ENCODE results near the gene ZFAND2B. TPM values are rescaled to one million over a fixed set of nuclear protein-coding genes. Genes with fewer than 3 reads are reported as not detected.

ZFAND2B gene
- total RNA-seq, 1 experiment from 2014 or later: 21.5 TPM

- peak; percentile 93 for DNase-seq (ENCODE audit: extremely low read depth, low read depth)
Observed at GRCh38 chr2:219218732-219219701, 12.4 kb downstream of the ZFAND2B start, which contains the start of gene ABCB6. TSS of gene ABCB6 (minus strand) at chr2:219218958. CDS start at chr2:219218673, 285 bp downstream.

- DNase-seq (ENCODE audit: extremely low read depth, low read depth): no peak
Observed at GRCh38 chr2:219219784-219220532, 13.4 kb downstream of the ZFAND2B start.

- DNase-seq (ENCODE audit: extremely low read depth, low read depth): no peak
Observed at GRCh38 chr2:219220652-219221402, 14.2 kb downstream of the ZFAND2B start.

- no peak for DNase-seq (ENCODE audit: extremely low read depth, low read depth)
Observed at GRCh38 chr2:219221957-219222518, 15.5 kb downstream of the ZFAND2B start.

- no peak for DNase-seq (ENCODE audit: extremely low read depth, low read depth)
Observed at GRCh38 chr2:219223831-219224610, 17.4 kb downstream of the ZFAND2B start.

- no peak for DNase-seq (ENCODE audit: extremely low read depth, low read depth)
Observed at GRCh38 chr2:219225350-219225749, 18.8 kb downstream of the ZFAND2B start.

GRCh38 chr2:219228041-219228910 lies 21.7 kb downstream of the ZFAND2B start:
- no peak for DNase-seq (ENCODE audit: extremely low read depth, low read depth)

GRCh38 chr2:219228911-219229304 lies 22.3 kb downstream of the ZFAND2B start:
- DNase-seq (ENCODE audit: extremely low read depth, low read depth): no peak

GRCh38 chr2:219229305-219230058 lies 22.9 kb downstream of the ZFAND2B start, which contains the start of the genes ANKZF1 and ATG9A:
TSS of gene ANKZF1 (plus strand) at chr2:219229806. CDS start at chr2:219230258, 452 bp downstream.
TSS of gene ATG9A (minus strand) at chr2:219229636. CDS start at chr2:219228024, 1,612 bp downstream.
- peak; percentile 99 for DNase-seq (ENCODE audit: extremely low read depth, low read depth)

GRCh38 chr2:219230059-219230540 lies 23.5 kb downstream of the ZFAND2B start:
- DNase-seq (ENCODE audit: extremely low read depth, low read depth): no peak

GRCh38 chr2:219234331-219234730 lies 27.7 kb downstream of the ZFAND2B start:
- DNase-seq (ENCODE audit: extremely low read depth, low read depth): no peak

GRCh38 chr2:219243291-219243761 lies 36.7 kb downstream of the ZFAND2B start:
- no peak for DNase-seq (ENCODE audit: extremely low read depth, low read depth)

GRCh38 chr2:219244789-219245147 lies 38.2 kb downstream of the ZFAND2B start:
- no peak for DNase-seq (ENCODE audit: extremely low read depth, low read depth)

- DNase-seq (ENCODE audit: extremely low read depth, low read depth): peak; percentile 90
Observed at GRCh38 chr2:219245148-219245898, 38.7 kb downstream of the ZFAND2B start, which contains the start of the genes GLB1L and STK16. TSS of gene GLB1L (minus strand) at chr2:219245444. CDS start at chr2:219243573, 1,871 bp downstream. TSS of gene STK16 (plus strand) at chr2:219245479. CDS start at chr2:219246000, 521 bp downstream.

- no peak for DNase-seq (ENCODE audit: extremely low read depth, low read depth)
Observed at GRCh38 chr2:219245899-219246230, 39.3 kb downstream of the ZFAND2B start.

GRCh38 chr2:219246559-219246958 lies 40.0 kb downstream of the ZFAND2B start:
- DNase-seq (ENCODE audit: extremely low read depth, low read depth): no peak
